ENCODE data around the gene DEF6.

DNA sequence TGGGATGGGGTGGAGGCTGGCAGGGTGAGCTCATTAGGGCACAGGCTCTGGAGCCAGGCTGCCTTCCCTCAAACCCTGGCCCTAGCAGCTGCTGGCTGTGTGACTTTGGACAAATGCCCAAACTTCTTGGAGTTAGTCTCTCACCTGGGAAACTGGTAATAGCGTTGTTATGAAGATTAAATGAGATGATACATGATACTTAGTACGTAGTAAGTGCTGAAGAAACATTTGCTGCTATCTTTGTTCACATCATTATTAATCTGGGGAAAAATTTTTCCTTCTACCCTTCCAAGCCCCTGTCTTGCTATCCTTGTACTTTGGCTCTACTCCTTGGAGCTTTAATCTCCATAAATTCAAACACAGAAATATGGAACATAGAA, 22.4 kb downstream of the DEF6 start:
- TF ChIP-seq, protein P1, sequence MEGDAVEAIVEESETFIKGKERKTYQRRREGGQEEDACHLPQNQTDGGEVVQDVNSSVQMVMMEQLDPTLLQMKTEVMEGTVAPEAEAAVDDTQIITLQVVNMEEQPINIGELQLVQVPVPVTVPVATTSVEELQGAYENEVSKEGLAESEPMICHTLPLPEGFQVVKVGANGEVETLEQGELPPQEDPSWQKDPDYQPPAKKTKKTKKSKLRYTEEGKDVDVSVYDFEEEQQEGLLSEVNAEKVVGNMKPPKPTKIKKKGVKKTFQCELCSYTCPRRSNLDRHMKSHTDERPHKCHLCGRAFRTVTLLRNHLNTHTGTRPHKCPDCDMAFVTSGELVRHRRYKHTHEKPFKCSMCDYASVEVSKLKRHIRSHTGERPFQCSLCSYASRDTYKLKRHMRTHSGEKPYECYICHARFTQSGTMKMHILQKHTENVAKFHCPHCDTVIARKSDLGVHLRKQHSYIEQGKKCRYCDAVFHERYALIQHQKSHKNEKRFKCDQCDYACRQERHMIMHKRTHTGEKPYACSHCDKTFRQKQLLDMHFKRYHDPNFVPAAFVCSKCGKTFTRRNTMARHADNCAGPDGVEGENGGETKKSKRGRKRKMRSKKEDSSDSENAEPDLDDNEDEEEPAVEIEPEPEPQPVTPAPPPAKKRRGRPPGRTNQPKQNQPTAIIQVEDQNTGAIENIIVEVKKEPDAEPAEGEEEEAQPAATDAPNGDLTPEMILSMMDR (IDR thresholded peaks at IDR 0.05): no peak
- TF ChIP-seq POLR2A (IDR thresholded peaks at IDR 0.05): no peak

Data from heart left ventricle (tissue), 13 donors.